HL-60 (cell line): ENCODE results near the gene DUS1L.

ENCODE experiments used
- GABPA ChIP-seq: IDR thresholded peaks from 2 replicates; pipeline ENCODE4 v1.6.1; 2012; ENCODE audit warnings: low read depth
- TF ChIP-seq, protein P1 (sequence below): IDR thresholded peaks from one replicate; pipeline ENCODE4 v1.5.1; 2011; ENCODE audit warnings: low read length, control low read depth, inconsistent platforms; ENCODE audit not compliant: insufficient read depth
- TF ChIP-seq, protein P2 (sequence below): IDR thresholded peaks from 2 replicates; pipeline ENCODE4 v1.6.1; 2012; ENCODE audit warnings: low read depth; ENCODE audit not compliant: insufficient replicate concordance

DNA sequence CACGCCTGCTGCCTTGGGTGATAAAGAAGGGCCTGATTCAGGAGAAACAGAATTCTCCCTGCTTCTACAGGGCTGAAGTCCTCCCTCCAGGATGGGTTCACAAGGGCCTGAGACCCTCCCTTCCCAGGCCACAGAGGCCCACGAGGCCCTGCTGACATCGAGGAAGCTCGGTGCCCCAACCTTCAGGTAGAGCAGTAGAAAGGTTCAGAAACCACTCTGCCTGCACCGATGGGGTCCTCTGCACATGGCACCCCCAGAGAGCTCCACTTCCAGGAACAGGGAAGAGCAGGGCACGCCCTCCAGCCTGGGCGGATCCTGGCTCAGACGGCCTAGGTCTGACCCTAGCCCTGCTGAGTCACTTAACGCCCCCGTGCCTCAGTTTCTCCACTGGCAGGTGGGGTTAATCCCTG is 43.7 kb downstream of the DUS1L start:
- TF ChIP-seq, protein P1, sequence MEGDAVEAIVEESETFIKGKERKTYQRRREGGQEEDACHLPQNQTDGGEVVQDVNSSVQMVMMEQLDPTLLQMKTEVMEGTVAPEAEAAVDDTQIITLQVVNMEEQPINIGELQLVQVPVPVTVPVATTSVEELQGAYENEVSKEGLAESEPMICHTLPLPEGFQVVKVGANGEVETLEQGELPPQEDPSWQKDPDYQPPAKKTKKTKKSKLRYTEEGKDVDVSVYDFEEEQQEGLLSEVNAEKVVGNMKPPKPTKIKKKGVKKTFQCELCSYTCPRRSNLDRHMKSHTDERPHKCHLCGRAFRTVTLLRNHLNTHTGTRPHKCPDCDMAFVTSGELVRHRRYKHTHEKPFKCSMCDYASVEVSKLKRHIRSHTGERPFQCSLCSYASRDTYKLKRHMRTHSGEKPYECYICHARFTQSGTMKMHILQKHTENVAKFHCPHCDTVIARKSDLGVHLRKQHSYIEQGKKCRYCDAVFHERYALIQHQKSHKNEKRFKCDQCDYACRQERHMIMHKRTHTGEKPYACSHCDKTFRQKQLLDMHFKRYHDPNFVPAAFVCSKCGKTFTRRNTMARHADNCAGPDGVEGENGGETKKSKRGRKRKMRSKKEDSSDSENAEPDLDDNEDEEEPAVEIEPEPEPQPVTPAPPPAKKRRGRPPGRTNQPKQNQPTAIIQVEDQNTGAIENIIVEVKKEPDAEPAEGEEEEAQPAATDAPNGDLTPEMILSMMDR, result no peak
- TF ChIP-seq GABPA, result no peak
- TF ChIP-seq, protein P2, sequence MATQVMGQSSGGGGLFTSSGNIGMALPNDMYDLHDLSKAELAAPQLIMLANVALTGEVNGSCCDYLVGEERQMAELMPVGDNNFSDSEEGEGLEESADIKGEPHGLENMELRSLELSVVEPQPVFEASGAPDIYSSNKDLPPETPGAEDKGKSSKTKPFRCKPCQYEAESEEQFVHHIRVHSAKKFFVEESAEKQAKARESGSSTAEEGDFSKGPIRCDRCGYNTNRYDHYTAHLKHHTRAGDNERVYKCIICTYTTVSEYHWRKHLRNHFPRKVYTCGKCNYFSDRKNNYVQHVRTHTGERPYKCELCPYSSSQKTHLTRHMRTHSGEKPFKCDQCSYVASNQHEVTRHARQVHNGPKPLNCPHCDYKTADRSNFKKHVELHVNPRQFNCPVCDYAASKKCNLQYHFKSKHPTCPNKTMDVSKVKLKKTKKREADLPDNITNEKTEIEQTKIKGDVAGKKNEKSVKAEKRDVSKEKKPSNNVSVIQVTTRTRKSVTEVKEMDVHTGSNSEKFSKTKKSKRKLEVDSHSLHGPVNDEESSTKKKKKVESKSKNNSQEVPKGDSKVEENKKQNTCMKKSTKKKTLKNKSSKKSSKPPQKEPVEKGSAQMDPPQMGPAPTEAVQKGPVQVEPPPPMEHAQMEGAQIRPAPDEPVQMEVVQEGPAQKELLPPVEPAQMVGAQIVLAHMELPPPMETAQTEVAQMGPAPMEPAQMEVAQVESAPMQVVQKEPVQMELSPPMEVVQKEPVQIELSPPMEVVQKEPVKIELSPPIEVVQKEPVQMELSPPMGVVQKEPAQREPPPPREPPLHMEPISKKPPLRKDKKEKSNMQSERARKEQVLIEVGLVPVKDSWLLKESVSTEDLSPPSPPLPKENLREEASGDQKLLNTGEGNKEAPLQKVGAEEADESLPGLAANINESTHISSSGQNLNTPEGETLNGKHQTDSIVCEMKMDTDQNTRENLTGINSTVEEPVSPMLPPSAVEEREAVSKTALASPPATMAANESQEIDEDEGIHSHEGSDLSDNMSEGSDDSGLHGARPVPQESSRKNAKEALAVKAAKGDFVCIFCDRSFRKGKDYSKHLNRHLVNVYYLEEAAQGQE, result no peak
